Measurements from ENCODE around the gene ZNF669. TPM values are rescaled to one million over a fixed set of nuclear protein-coding genes. Genes with fewer than 3 reads are reported as not detected.

Gene ZNF669
- total RNA-seq, 2 donors from 2014 or later: 14.3 to 20.6 TPM

DNA sequence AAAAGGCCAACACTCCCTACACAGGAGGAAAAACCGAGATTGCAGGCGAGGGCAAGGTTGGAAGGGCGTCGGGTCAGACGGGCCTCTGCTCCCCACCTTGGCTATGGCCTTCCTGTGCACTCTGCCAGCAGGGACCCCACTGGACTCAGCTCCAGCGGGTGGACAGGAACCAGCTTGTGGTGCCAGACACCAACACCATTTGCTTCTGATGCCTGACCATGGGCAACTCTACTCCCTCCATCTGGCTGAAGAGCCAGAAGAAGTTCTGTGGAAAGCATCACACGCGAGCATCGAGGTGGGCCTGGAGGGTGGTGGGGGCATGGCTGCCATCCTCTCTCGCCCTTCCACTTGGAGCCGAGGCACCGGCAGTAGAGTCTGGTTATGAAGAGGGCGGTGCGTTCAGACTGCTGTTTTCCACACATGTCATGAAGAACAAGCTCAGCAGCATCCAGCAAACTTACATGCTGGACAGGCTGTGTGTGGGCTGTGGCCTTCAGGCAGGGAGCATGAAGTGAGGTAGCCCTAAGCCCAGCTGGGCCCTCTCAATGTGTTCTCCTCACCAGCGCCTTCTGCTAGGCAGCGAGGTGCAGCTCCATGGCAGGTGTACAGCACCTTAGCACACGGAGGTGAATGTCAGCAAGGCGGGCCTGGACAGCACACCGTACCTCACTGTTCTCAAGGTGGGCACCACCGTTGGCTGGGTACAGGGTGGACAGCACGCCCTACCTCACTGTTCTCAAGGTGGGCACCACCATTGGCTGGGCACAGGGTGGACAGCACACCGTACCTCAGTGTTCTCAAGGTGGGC, 15.6 kb upstream of the ZNF669 start:
- Mint-ChIP-seq H3K4me3 (no peak overlapping the region), H3K4me1 (no peaks in the 10 kb centered on the region), H3K9me3 (peaks cover 6% of the 10 kb centered on the region), H3K27ac (no peak overlapping the region), H3K27me3 (ENCODE audit: insufficient read depth) (peaks cover 18% of the 10 kb centered on the region), H3K36me3 (ENCODE audit: low read depth) (no peaks in the 10 kb centered on the region)
- H3K27ac ChIP-seq (ENCODE audit: low read depth, low read length): no peak overlapping the region
- WGBS, 2 experiments (ENCODE audit: insufficient coverage in 1 of 2, insufficient read length in 1 of 2): 92 to 97% methylated on average over 18 to 22 of the region's 22 CpGs
- H3K27me3 ChIP-seq (ENCODE audit: control insufficient read depth, insufficient read depth, low read length, poor library complexity, severe bottlenecking): no peaks in the 10 kb centered on the region
- no peak overlapping the region for H3K9ac ChIP-seq (ENCODE audit: extremely low read depth, low read length, poor library complexity, severe bottlenecking)
- H3K9me3 ChIP-seq (ENCODE audit: control insufficient read depth, low read length): no peaks in the 10 kb centered on the region
- H3K4me1 ChIP-seq (ENCODE audit: control insufficient read depth, insufficient read depth, low read length): no peaks in the 10 kb centered on the region
- DNase-seq: no peak
- H3K36me3 ChIP-seq (ENCODE audit: control insufficient read depth, insufficient read depth, low read length): no peaks in the 10 kb centered on the region
- TF ChIP-seq, protein P1, sequence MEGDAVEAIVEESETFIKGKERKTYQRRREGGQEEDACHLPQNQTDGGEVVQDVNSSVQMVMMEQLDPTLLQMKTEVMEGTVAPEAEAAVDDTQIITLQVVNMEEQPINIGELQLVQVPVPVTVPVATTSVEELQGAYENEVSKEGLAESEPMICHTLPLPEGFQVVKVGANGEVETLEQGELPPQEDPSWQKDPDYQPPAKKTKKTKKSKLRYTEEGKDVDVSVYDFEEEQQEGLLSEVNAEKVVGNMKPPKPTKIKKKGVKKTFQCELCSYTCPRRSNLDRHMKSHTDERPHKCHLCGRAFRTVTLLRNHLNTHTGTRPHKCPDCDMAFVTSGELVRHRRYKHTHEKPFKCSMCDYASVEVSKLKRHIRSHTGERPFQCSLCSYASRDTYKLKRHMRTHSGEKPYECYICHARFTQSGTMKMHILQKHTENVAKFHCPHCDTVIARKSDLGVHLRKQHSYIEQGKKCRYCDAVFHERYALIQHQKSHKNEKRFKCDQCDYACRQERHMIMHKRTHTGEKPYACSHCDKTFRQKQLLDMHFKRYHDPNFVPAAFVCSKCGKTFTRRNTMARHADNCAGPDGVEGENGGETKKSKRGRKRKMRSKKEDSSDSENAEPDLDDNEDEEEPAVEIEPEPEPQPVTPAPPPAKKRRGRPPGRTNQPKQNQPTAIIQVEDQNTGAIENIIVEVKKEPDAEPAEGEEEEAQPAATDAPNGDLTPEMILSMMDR (conservative IDR thresholded peaks at IDR 0.05): no peak
- H3K4me3 ChIP-seq (ENCODE audit: low read length): no peak overlapping the region

DNA sequence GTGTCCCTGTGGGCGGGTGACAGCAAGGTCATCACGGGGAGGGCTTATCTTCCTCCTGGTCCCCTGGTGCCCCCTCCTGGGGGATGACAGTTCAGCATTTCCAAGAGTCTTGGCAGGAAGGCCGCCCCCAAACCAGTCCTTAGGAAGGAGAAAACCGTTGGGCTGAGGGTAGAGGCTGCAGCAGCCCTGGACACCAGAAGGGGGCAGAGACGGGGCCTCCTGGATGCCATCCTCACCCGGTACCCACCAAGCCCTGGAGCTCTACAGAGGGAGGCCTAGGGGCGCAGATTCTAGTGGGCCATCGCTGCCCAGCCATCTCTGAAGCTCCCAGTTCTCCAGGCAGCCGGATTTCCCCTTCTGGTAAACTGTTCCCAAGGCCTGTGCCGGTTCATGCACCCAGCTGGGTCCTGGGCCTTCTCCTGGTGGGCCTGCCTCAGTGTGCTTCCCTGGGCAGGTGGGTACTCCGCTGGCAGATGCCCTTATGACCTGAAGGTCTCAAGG, 14.8 kb upstream of the ZNF669 start:
- TF ChIP-seq, protein P1 (conservative IDR thresholded peaks at IDR 0.05): peak; percentile 67
- DNase-seq: peak; percentile 89
- Histone ChIP-seq H3K27me3 (ENCODE audit: control insufficient read depth, insufficient read depth, low read length, poor library complexity, severe bottlenecking) (no peaks in the 10 kb centered on the region), H3K9me3 (ENCODE audit: control insufficient read depth, low read length) (no peaks in the 10 kb centered on the region), H3K36me3 (ENCODE audit: control insufficient read depth, insufficient read depth, low read length) (no peaks in the 10 kb centered on the region), H3K4me3 (ENCODE audit: low read length) (no peak overlapping the region), H3K4me1 (ENCODE audit: control insufficient read depth, insufficient read depth, low read length) (no peaks in the 10 kb centered on the region), H3K9ac (ENCODE audit: extremely low read depth, low read length, poor library complexity, severe bottlenecking) (no peak overlapping the region), H3K27ac (ENCODE audit: low read depth, low read length) (no peak overlapping the region)
- H3K4me1 Mint-ChIP-seq: no peaks in the 10 kb centered on the region
- H3K9me3 Mint-ChIP-seq: peaks cover 6% of the 10 kb centered on the region
- peaks cover 25% of the 10 kb centered on the region for H3K27me3 Mint-ChIP-seq (ENCODE audit: insufficient read depth)
- H3K27ac Mint-ChIP-seq: no peak overlapping the region
- no peaks in the 10 kb centered on the region for H3K36me3 Mint-ChIP-seq (ENCODE audit: low read depth)
- WGBS, 2 experiments (ENCODE audit: insufficient coverage in 1 of 2, insufficient read length in 1 of 2): 74 to 76% methylated on average over 8 to 11 of the region's 11 CpGs
- H3K4me3 Mint-ChIP-seq: no peak overlapping the region

GRCh38 chr1:247115545-247115944, 11.4 kb upstream of the ZNF669 start:
- peaks cover 6% of the 10 kb centered on the region for H3K4me1 Mint-ChIP-seq
- peaks cover 2% of the 10 kb centered on the region for H3K9me3 Mint-ChIP-seq
- 87% methylated on average over 5 to 9 of the region's 12 CpGs for WGBS, 2 experiments (ENCODE audit: insufficient coverage in 1 of 2, insufficient read length in 1 of 2)
- Histone ChIP-seq H3K4me1 (ENCODE audit: control insufficient read depth, insufficient read depth, low read length) (no peaks in the 10 kb centered on the region), H3K27ac (ENCODE audit: low read depth, low read length) (no peak overlapping the region), H3K36me3 (ENCODE audit: control insufficient read depth, insufficient read depth, low read length) (no peaks in the 10 kb centered on the region), H3K9me3 (ENCODE audit: control insufficient read depth, low read length) (no peaks in the 10 kb centered on the region), H3K9ac (ENCODE audit: extremely low read depth, low read length, poor library complexity, severe bottlenecking) (no peak overlapping the region), H3K27me3 (ENCODE audit: control insufficient read depth, insufficient read depth, low read length, poor library complexity, severe bottlenecking) (peaks cover 14% of the 10 kb centered on the region), H3K4me3 (ENCODE audit: low read length) (no peak overlapping the region)
- DNase-seq: no peak
- no peak overlapping the region for H3K27ac Mint-ChIP-seq
- H3K36me3 Mint-ChIP-seq (ENCODE audit: low read depth): no peaks in the 10 kb centered on the region
- H3K27me3 Mint-ChIP-seq (ENCODE audit: insufficient read depth): peaks cover 33% of the 10 kb centered on the region
- H3K4me3 Mint-ChIP-seq: no peak overlapping the region
- TF ChIP-seq, protein P1 (conservative IDR thresholded peaks at IDR 0.05): no peak

Measured in endodermal cell (in vitro differentiated cells).